ENCODE results near the gene ECHS1.

DNA sequence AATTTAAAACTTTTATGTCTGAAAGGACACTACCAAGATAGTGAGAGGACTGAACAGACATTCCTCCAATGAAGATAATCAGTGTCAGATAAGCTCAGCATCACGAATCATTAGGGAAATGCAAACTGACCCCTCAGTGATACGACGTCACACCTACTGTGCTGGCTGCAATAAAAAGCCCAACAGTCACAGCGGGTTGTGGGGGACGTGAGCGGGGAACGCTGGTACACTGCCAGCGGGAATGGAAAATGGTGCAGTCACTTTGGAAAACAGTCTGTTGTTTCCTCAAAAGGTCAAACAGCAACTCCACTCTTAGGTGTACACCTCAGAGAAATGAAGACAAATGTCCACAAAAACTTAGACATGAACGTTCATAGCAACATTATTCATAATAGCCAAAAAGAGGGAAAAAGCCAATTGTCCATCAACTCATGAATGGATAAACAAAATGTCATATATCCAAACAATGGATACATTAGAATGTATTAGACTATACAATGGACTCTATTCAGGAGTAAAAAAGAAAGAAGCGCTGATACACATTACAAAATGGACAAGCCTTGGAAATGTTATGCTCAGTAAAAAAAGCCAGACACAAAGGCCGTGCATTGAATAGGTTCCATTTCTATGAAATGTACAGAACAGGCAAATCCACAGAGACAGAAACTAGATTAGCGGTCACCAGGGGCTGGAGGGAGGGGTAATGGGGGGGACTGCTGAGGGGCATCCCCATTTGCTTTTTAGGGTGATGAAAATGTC is 2.4 kb upstream of the ECHS1 start:
- TF ChIP-seq CTCF (IDR thresholded peaks at IDR 0.05; ENCODE audit: low read depth, low read length) = no peak
- TF ChIP-seq MAX (IDR thresholded peaks at IDR 0.05; ENCODE audit: low read depth, low read length) = no peak
- no peak for TF ChIP-seq POLR2A (IDR thresholded peaks at IDR 0.05; ENCODE audit: extremely low read depth, insufficient read length)
